Measurements from ENCODE around the gene VTI1A.
"Not testable (repeated sequence)": the region's sequence is repeated elsewhere in the genome, so short reads cannot be mapped to it uniquely, and the experiment has no call there.

Gene VTI1A

DNA sequence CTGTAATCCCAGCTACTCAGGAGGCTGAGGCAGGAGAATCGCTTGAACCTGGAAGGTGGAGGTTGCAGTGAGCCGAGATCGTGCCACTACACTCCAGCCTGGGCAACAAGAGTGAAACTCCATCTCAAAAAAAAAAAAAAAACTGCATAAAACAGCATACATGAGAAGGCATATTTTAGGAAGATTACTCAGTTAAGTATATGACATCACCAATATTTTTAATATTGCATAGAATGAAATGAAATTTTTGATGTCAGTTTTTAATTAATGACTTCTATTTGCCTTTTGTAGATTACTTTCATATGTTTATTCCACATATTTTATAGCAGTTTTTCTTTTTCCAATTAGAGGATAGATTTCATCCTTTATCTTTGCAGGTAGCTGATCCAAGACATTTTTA, 284.4 kb downstream of the VTI1A start:
- not testable (repeated sequence) for DNase-seq

GRCh38 chr10:112732277-112732921, 285.4 kb downstream of the VTI1A start:
- peak; percentile 39 for DNase-seq

DNA sequence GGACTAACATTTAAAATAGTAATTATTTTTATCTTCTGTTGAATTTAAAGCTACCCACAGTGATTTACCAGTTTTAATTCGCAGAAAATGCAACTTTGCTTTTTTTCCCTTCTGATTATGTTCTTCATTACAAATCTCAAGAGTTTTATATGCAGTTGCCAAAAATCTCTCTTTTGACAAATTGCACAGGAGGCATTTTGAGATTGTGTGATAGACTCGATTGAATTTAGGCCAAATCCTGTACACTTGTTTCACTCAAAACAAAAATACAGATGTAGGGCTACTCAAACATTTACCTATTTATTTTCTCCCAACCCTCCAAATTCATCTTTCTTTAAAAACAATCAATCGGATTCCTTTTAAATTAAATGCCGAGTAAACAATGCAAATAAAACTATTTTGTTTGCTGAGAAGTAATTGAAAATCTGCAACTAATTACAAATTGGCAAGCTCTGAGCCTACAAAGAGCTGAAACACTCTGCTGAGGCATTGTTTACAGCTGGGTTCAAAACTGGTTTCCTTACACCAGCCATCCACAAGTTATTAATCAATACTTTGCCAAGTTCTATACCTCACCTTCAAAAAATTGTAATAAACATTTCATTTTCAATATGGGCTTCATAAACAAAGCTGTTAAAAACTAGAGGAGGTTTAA, 288.2 kb downstream of the VTI1A start:
- DNase-seq = no peak

GRCh38 chr10:112738606-112739591, 291.9 kb downstream of the VTI1A start:
- DNase-seq = no peak

- no peak for DNase-seq
Measured at GRCh38 chr10:112739592-112740353, 292.8 kb downstream of the VTI1A start.

GRCh38 chr10:112741830-112742402, 294.9 kb downstream of the VTI1A start:
- DNase-seq = no peak

DNA sequence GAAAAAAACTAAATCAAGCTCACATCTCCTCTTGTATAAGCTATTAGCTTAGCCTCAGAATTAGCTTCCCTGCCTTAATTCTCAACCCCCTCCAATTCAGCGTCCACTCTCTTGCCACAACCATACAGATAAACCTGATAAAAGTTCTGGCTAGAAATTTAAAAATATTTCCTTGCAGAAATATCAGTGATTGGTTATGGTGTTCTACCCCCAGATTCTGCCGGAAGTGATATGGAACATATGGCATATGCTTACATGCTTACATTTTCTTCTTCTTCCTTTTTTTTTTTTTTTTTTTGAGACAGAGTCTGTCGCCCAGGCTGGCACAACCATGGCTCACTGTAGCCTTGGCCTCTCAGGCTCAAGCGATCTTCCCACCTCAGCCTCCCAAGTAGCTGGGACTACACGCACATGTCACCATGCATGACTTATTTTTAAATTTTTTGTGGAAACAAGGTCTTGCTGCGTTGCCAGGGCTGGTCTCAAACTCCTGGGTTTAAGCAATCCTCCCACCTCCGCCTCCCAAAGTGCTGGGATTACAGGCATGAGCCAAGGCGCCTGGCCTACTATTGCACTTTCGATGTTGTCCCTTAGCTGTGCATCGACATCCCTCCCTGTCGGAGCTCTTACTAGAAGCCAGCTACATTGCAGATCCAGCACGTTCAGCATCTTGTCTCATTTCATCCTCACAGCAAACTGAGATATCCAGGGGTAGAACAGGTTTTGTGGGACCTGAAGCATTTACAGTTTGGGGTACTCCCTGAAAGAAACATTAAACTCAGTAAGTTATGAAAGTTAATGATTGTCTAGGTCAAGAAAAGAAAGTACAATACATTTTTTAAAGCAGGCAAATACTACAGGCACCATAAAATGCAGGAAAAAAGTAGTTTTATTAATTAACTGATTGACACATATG, 297.4 kb downstream of the VTI1A start:
- DNase-seq = no peak

- DNase-seq = no peak
Measured at GRCh38 chr10:112746329-112746728, 299.3 kb downstream of the VTI1A start.

GRCh38 chr10:112750427-112751167, 303.6 kb downstream of the VTI1A start:
- no peak for DNase-seq

DNA sequence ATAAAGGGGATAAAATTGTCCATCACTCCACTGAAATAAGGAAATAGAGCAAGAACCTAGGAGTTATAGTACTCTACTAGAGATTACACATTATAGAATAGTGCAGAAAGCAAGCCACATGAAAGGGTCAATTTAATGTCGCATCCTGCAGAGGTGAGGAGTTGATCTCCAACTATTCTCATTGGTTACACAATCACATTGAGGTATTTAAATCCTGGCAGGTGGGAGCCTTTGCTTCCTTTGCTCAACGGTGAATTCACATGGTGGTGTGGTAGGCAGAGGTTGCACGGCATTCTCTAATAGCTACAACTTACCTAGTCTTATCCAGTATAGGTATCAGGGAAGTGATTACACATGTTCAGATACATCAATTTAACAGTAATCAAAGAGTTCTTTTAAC, 304.6 kb downstream of the VTI1A start:
- DNase-seq = no peak

DNA sequence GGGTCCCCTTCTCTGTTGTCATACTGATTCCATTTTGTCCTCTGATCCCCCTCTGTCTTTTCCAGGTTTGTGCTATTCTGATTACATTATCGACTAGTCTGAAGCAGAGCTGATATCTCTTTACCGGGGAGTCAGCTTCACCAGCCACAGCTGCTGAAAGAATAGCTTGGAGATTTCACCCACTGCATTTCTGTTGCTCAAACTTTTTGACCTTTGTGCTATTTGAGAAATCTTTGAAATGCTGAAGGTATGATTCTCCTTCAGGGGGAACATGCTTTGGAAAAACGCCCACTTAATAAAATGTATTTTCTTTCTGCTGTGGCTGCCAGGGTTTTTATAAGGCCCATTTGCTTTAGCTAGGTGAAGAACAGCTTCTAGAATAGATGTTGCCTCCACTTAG, 305.3 kb downstream of the VTI1A start:
- no peak for DNase-seq

GRCh38 chr10:112753961-112754411, 307.0 kb downstream of the VTI1A start:
- peak; percentile 43 for DNase-seq

GRCh38 chr10:112755446-112756234, 308.6 kb downstream of the VTI1A start:
- DNase-seq = no peak

DNA sequence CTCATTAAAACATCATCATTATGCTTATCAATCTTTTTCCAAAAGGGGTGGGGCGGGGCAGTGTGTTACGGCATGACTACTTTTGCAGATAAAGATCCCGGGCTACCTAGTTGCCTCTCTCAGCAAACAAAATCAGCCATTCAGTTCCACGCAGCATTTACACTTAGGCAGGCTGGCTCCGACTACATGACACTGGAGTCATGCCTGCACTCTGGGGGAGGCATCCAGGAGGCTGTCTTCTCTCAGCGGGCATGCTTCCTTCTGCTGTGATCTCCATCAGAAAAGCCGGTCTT, 309.2 kb downstream of the VTI1A start:
- no peak for DNase-seq

DNA sequence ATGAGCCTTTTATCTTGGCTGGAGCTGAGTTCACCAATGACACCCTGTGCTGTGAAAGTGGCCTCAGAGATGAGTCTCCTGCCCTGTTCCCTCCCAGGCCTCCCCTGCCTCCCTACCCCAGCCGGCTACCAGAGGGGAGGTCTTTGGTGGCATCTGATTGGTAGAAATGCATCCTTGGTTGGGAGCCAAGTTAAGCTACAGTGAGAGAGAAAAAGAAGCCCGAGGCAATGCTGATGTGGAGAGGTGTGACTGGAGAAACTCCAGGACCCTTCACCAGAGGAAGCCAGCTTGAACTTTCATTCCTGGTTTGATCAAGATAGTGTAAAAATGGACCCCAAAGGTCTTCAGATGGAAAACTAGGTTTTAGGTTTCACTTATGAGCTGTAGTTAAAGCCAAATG, 311.9 kb downstream of the VTI1A start:
- DNase-seq = no peak

DNA sequence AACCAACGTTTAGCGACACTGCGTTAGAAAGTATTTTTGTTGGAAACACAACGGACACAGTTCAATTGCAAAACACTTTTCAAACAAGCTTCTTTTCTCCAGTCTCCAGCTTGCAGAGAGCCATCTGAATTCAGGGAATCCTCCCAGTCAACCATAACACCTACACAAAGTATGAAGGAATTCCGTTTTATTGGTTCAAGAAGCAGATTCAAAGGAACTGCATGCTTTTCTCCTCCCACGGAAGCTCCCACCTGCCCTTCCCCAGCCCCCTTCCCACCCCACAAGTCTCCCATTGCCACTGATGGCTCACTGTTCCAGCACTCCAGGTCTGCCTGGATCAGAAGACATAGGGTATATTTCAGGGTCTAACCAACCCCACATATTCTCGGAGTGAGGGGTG, 312.5 kb downstream of the VTI1A start:
- DNase-seq = no peak

DNA sequence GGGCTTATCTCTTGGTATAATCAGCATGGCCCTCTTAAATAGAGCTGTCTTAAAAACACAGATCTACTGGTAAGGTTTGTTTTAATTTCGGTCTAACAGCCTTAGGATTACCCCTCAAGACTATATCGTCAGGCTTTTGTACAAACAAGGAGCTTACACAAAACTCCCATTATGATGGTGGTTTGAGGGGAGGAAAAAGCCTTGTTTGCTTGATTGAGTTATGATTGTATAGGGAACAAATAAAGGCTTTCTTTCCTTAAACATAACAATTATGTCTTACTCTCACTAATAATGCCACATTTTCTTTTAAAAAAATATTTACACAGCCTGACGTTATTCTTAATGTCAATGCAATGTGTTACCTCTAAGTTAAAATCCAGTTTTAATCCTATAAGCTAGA, 314.2 kb downstream of the VTI1A start:
- no peak for DNase-seq

GRCh38 chr10:112763916-112764520, 317.0 kb downstream of the VTI1A start:
- no peak for DNase-seq

- no peak for DNase-seq
Measured at GRCh38 chr10:112765717-112766235, 318.8 kb downstream of the VTI1A start.

Measured in right hindlimb (tissue), 1 donor.